ENCODE measurements around the gene GPR135.
A peak's percentile ranks its signal among the peaks of the same experiment; 100 is the strongest.
"Not testable (repeated sequence)": the region's sequence is repeated elsewhere in the genome, so short reads cannot be mapped to it uniquely, and the experiment has no call there.

Gene GPR135

DNA sequence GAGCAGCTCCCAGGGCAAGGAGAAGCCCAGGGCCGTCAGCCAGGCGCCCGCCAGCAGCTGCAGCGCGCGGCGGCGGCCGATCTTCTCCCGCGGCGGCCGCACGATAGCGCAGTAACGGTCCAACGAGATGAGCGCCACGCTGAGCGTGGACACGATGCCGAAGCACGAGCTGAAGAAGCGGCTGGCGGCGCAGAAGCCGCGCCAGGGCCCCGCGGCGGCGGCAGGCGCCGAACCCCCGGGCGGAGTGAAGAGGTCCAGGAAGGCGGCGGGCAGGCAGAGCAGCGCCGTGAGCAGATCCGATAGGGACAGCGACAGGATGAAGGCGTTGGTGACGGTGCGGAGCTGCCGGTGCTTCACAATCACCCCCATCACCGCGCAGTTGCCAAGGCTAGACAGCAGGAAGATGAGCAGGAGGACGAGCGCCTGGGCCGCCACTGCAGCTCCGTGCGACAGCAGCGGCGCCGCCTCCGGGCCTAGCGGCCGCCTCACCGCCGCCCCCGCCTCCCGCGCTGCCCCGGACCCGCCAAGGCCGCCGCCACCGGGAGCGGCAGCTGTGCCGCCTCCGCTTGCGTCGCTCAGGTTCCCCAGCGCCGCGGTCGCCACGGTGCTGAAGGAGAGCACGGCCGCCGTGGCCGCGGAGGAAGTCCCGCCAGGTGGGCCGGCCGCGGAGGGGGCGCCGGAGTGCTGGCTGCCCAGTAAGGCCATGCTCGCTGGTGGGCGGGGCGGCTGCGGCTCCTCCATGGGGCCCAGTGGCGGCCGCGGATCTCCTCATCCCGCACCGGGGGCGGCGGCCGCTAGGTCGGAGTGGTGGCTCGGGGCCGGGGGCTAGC, 479 bp downstream of the GPR135 start:
- DNase-seq: peak; percentile 63

DNA sequence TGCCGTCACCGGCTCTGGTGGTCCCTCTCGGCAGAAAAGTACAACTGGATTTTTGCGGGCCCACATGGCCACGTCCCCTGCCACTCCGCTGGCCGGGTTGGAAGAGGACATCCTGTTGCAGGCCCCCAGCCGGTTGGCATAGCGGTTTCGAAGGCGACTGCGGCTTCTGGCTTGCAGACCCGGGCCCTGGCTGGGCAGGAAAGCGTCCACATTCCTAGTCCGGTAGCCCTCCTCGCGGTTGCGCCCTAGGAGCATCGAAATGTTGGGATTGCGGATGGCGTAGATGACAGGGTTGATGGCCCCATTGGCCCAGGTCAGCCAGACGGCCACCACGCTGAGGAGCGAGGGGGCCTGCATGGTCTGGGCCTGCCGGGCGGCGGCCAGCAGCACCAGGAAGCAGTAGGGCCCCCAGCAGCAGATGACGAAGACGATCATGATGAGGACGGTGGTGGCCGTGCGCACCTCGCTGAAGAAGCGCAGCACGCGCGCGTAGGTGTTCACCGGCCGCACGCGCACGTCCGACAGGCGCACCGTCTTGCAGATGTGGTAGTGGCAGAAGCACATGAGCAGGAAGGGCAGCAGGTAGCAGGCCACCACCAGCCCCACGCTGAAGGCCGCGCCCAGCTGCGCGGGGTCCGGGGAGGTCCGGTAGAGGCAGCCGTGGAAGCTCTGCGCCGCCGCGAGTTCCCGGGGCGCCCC, 1.2 kb downstream of the GPR135 start:
- peak; percentile 59 for DNase-seq

DNA sequence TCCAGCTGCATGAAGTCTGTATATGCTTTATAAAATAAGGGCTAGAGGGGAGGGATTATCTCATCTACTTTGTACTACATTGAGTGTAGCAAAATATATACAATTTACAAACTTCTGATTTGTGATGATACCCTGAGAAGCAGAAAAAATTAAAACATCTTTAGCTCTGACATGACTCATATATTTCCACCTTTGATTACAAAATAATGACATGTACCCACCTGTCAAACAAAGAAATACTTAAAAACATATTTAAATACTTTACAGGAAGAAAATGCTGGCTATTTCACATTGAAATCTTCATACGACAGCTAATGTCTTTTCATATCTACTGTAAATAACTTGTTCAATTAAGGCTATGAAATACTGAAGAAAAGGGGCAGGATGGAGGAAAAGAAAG, 3.3 kb downstream of the GPR135 start:
- DNase-seq: no peak

DNA sequence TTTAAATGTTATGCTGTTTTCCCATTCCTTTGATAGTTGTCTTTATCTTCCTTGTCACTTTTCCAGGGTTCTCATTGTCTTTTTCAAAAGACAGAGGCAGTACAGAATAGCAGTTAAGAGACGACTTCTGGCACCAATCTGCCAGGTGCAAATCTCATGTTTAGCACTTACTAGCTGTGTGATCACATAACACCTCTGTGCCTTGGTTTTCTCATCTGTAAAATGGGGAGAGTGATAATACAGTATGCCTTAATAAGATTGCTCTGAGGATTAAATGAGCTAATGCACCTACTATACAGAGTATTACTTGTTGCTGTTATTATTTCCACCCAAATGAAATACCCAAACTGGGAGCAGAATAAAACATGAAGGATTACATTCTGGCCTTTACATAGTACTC, 4.8 kb downstream of the GPR135 start:
- no peak for DNase-seq

DNA sequence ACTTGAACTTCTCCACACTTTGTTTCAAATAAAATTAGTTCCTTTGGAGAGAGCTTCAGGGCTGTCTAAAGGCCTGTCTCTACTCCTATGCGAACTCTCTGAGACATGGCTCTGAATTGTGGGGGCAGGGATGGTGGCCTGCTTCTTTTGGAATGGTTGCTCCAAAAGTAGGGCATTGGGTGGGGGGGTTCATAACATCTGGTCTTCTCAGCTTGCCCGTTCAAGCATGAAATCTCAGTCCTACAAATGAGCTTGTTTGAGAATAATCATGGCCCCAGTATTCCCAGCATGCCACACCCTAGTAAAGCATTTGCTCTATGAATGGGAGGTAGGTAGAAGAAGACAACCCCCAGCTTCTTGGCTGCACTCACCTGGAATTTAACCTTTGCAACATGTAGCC, 6.7 kb downstream of the GPR135 start:
- no peak for DNase-seq

DNA sequence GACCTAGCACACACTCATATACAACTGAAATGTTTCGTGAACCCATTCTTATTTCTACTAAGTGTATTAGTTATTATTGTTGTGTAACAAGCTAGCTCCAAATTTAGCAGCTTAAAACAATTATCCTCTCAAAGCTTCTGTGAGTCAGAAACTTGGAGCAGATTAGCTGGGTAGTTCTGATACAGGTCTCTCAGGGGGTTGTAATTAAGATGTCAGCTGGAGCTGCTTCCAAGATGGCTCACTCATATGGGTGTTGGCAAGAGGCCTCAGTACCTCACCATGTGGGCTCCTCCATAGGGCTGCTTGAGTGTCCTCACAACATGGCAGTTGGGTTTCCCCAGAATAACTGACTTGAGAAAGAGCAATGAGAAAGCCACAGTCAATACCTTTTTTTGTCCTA, 9.8 kb downstream of the GPR135 start:
- no peak for DNase-seq

DNA sequence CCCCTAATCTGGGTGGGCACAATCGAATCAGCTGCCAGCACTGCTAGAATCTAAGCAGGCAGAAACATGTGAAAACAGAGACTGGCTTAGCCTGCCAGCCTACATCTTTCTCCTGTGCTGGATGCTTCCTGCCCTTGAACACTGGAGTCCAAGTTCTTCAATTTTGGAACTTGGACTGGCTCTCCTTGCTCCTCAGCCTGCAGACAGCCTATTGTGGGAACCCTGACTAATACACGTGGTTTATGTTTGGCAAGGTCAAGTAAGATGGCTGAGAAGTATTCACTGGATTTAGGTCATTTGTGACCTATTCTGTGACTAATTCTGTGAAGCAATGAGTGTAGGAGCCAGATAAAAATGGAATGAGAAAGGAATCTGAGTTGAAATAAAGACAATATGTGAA, 11.0 kb downstream of the GPR135 start:
- no peak for DNase-seq

DNA sequence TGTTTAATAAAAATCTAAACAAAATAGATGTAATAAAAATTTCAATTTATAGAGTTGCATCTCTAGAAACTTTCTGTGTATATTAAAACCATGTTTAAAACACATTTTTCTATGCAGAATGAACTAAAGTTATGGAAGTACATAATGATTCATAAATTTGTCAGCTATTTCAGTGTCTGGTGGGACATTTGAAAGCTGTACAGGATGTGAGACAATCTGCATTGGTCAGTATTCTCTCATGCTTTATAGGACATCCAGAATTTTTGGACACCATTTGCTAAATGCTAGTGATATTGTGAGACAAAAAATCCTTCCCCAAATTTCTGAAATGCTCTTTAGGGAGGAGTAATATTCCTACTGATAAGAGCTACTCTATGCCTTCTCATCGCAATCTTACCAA, 13.3 kb downstream of the GPR135 start:
- no peak for DNase-seq

DNA sequence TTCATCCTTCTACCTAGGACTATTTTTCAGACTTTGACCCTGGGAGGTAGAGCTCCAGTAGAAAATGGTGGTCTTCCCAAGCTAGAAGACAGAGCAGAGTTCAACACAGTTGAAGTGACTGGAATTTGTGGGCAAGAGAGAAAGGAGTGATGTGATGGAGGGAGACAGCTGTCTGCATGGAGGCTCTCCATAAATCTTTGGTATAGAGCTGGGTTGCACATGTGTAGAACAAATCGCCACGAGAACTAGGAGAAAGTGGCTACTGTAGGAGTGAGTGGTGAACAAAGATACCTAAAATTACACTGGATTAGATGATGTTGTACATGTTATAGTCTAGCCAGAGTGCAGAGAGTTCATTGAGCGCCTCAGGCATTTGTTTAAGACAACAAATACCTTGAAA, 14.5 kb downstream of the GPR135 start:
- DNase-seq: no peak

DNA sequence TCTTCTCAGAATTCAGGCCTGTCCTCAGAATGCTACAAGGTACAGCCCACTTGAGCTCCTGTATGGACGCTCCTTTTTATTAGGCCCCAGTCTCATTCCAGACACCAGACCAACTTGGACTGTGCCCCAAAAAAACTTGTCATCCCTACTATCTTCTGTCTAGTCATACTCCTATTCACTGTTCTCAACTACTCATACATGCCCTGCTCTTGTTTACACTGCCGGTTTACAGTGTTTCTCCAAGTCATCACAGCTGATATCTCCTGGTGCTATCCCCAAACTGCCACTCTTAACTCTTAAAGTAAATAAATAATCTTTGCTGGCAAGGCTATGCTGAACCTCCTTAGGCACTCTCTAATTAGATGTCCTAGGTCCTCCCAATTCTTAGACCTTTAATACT, 16.5 kb downstream of the GPR135 start:
- DNase-seq: not testable (repeated sequence)

DNA sequence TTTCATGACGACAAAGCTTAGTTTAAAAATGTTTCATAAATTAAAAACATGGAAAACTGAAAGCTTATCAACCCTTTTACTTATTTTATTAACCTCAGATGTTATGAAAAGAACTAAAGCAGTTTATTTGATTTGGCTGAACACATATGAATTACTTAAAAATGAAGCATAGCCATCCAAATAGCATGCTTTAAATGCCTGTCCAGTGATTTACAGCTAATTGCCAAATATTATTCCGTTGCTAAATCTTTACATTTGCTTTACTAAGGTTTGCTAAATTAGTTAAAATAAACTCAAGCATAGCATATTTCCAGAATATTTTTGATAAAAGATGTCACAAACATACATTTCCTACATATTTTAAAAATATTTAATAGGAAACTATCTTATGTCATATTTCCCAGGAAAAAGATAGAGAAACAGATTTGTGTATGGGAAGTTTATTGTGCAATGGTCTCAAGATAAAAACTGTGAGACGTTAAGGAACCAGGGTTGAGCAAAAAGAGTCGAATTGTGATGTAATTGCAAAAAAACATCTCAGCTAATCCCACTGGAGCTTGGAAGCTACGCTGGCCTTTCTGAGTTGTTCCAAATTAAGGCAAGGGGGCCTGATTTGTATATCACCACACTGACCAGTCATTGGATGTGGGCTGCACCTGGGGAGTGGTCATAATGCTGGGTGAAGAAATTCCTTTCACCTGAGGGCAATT, 25.8 kb downstream of the GPR135 start:
- no peak for DNase-seq

DNA sequence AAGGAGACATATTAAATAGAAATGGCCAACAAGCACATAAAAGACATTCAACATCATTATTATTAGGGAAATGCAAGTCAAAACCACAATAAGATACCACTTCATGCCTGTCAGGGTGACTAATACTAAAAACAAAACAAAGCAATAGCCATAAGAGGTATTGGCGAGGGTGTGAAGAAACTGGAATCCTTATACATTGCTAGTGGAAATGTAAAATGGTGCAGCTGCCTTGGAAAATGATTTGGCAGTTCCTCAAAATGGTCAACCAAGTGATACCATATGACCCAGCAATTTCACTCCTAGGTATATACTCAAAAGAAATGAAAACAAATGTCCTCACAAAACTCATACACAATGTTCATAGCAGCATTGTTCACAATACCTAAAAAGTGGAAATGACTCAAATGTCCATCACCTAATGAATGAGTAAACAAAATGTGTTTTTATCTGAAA, 27.0 kb downstream of the GPR135 start:
- no peak for DNase-seq

DNA sequence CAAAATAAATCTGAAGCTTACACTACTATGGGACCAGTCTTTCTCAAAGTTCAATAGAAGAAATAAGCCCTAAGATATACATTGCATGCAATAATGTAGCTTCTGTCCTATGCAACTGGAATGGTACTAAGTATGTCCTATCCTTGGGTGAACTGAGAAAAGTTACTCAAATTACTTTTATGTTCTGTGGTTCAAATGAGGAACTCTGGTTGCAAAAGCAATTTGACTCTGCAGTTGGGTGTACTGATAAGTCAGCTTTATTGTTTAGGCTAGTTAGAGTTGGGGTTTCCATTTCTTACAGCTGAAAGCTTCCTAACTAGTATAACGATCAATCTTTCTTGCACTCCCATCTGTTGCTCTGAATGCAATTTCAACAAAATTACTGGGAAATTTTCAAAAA, 29.2 kb downstream of the GPR135 start:
- no peak for DNase-seq

DNA sequence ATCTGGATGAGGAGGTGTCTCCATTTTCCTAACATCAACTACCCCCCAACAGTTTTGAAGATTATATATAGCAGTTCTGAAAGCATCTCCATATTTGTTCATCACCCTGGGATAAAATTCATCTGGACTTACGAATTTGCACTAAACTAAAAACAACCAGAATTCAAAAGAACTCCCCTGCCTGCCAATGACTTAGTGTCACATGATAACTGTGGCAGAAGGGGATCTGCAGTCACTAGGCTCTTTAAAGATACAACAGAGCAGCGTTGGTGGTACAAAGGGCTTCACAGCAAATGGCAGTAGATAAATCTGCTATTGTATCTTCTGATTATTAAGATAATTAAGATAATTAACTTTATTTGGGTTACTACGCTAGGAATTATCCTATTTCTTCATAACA, 30.1 kb downstream of the GPR135 start:
- DNase-seq: no peak

DNA sequence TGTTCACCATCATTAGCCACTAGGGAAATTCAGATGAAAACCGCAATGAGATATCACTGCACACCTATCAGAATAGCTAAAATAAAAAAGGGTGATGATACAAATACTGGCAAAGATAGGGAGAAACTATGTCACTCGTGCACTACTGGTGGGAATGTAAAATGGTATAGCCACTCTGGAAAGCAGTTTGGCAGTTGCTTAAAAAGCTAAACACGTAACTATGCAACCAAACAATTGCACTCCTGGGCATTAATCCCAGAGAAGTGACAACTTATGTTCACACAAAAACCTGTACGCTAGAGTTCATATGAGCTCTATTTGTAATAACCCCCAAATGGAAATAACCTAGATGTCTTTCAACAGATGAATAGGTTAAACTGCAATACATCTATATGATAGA, 35.4 kb downstream of the GPR135 start:
- no peak for DNase-seq

DNA sequence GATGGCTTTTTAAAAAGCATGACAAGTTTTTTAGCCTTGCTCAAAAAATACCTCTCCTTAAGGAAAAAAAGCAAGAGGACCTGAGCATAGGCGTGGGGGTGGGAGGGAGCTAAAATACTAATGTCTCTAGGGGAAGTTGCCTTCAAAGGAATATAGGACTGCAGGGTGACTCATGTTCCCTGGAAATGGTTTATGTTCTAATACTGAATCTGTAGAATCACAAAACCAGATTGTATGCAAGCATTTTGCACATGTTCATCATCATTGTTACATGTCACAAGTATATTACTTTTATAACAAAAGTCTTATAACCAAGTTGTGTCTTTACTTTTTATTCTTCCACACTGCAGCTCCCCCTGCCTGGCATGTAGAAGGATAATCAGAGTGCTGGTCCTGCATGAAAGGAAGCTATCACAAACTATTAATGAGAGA, 36.6 kb downstream of the GPR135 start:
- DNase-seq: no peak

DNA sequence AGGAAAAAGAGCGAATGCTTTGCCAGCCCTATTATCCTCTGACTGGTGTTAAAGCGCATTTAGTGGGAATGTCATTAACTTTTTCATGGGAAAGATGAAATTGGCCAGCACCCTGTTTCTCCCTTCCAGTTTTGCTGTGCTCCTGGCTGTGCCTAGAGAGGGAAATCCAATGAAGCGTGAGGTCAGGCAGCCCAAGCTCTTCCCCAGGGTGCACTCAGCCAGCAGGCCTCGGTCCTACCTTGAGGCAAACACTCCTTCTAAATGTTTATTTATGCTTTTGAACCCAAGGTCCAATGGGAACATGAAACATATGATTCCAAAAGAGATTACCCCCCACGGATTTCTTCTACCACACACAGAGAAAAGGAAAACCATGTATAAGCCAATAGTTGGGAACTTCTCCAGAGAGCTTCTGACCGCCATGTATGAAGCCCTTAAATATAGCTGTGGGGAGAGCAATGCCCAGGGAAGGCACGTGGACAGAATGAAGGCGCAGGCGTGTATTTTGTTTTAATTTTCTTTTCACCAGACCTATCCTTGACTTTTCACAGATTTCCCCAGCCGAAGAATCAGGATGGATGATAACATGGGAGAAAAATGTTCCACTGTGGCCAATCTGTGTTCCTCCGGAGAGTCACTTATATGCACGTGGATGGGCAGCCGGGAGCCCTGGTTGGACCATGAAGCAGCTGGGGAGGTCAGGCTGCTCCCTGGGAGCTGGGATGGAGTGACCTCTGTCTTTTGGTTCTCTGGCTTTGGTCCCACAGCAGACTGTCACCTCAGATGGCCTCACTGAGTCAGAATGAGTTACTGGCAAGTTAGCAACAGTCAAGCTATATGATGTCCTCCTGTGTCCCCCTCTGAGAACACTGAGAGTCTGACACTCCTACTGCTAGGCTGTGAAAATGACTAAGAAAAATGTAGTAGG, 37.3 kb downstream of the GPR135 start:
- DNase-seq: no peak

DNA sequence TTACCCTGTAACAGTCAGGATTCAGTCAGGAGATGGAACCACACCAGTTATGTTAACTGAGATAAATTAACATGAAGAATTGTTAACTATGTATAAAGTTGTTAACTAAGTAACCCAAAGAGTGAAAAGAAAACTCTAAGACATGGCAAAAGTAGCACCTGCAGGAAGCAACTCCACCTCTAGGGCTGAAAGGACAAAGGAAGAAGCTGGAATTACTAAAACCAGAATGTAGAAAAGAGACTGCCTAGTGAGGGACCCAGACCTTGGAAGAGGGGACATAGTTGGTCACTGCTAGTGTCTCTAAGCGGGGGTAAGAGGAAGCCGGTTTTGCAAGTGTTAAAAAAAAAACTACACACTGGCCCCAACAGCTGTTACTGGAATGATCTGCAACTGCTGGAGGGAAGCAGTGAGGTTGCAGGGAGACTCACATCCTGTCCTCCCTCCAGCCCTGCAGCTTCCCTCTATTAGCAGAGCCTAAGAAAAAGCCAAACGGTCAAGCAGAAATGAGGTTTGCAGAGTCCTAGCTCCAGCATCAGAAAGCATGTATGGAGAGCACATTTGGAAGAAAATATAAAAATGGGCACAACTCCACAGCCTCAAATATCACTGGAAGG, 39.8 kb downstream of the GPR135 start:
- DNase-seq: no peak

DNA sequence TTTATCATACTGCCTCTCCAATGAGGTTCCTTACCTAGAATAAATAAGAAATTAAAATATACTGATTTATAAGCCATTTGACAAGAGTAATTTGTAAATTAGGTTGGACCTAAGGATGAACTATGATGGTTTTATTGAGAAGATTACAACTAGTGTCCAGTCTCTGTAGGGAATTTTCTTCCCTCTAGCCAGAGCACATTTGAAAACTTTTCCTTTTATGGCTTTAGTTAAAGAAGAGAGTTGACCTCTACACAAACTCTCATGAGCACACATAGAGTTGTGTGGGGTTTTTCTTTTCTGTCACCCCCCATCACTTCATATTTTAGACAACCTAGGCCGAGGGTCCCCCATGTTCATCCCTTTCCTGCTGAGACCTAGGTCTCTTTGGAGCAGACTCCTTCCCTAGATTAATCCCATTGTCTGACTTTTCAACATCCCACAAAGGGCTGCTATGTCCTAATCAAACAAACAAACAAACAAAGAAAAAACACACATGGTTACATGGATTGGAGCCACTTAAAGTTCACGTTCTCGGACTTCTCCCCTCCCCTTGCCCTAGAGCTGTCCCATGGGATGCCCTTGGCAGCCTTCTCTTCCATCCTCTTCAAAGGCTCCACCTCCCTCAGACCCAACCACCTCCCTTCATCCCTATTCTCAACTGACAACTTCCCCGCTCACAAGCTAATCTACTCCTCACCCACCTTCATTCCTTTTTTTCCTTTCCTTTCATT, 40.7 kb downstream of the GPR135 start:
- no peak for DNase-seq

DNA sequence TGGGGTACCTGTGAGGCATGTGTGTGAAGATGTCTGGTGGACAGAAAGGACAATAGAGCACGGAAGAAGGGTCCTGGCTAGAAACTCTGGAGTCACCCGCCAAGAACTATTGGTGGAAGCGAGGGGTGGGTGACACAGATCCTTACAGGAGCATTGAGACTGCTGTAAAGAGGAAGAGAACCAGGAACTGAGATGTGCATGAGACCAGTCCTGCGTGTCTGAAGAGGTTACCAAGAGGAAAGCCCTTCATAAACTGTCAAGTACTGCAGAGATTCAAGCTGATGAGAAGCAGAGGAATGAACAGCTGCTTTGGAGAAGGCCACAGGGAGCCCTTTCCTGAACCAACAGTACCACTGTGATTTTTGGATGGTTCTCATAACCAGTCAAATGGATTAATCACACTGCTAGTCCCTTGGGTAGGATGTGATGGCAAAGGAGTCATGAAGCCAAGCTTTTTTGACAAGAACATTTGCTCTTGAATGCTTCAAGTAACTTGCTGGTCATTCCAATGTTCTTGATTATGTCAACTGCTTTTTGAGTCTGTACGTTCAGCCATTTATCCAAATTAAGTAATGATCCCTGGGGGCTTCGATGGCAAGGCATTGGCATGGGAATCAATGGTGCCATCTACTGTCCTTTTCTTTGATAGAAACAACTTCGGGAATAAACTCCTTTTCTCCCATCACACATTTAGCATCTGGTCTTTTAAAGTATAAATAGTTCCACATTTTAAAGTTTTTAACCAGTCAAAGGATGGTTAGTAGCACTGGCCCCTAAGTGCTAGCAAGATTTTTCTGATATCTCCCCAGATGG, 42.9 kb downstream of the GPR135 start:
- DNase-seq: no peak

DNA sequence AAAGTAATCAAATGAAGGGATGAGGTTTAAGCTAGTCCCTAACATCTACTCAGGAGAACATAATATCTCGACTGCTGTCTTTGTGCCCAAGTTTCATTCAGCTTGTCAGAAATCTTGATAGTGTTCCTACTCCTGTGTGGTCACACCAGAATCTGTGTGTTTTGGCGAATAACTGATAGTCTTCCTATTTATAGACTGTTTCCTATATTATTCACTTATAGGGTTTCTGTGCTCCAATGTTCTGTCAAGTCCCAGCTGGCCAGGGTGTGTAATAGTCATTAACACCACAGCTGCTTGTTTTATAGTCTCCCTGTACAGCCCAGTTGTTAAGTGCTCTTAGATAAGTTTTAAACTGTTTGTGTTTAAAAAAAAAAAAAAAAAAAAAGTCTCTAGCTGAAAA, 45.9 kb downstream of the GPR135 start:
- DNase-seq: no peak

All from stimulated activated CD8-positive, alpha-beta memory T cell treated with anti-CD3 and anti-CD28 coated beads, Interleukin-4, amount 100 ng/mL, for 48 hours (primary cell).